ENCODE data around the gene ABCG8. TPM values are rescaled to one million over a fixed set of nuclear protein-coding genes. Genes with fewer than 3 reads are reported as not detected.

Gene ABCG8
- total and polyA plus RNA-seq, 10 of the 15 experiments (the other 5 are each of a cell fraction or from before 2014, with no cell fraction given), result not detected

- ATAC-seq (no peak), FAIRE-seq (no peak), DNase-seq (ENCODE audit: low read depth, low spot score) (no peak)
- in situ Hi-C loops (cut with MboI), result no loop called here
- Histone ChIP-seq H3K36me3 (ENCODE audit: control insufficient read depth in 2 of 2, insufficient read depth in 2 of 2, low read length in 1 of 2) (no peaks in the 10 kb centered on the region), H3K4me2 (ENCODE audit: control insufficient read depth, insufficient read depth) (no peak overlapping the region), H4K20me1 (ENCODE audit: control insufficient read depth, insufficient read depth) (no peaks in the 10 kb centered on the region), H3K79me2 (ENCODE audit: control insufficient read depth, insufficient read depth, low read length) (no peaks in the 10 kb centered on the region), H3K9ac (ENCODE audit: control insufficient read depth, insufficient read depth, low read length) (no peak overlapping the region), H3K27me3 (replicated peaks in 1 of 2; ENCODE audit: control insufficient read depth in 2 of 2, insufficient read depth in 2 of 2, low read length in 1 of 2) (peaks cover 3 to 4% of the 10 kb centered on the region in 2 experiments; a peak in 2 of 4 replicates), H3K9me3 (replicated peaks; ENCODE audit: control insufficient read depth, insufficient read depth, low read length) (no peaks in the 10 kb centered on the region), H3K4me1 (ENCODE audit: control insufficient read depth, insufficient read depth, low read length) (no peaks in the 10 kb centered on the region), H3K4me3 (no peak overlapping the region), H3K27ac (ENCODE audit: control insufficient read depth, insufficient read depth) (no peak overlapping the region), H2AFZ (ENCODE audit: control insufficient read depth, low read depth, low read length) (no peak overlapping the region)
- intact Hi-C loops (cut with micrococcal nuclease; ENCODE audit: unreplicated experiment), result no loop called here
- CTCF ChIA-PET, result no interaction called here
- RAD21 ChIA-PET (ENCODE audit: unreplicated experiment), result no interaction called here
- BruUV-seq (replicated peaks), result no TSS peak
- no peak for TF ChIP-seq E2F4 (IDR thresholded peaks at IDR 0.05; ENCODE audit: low read depth, low read length)
- no peak for TF ChIP-seq RAD51 (IDR thresholded peaks at IDR 0.05)
- no peak for TF ChIP-seq TCF12 (IDR thresholded peaks at IDR 0.05; ENCODE audit: low read depth, low read length)
- TF ChIP-seq HDGF (IDR thresholded peaks at IDR 0.05), result no peak
- no peak for TF ChIP-seq HDAC2 (IDR thresholded peaks at IDR 0.05)
- TF ChIP-seq ESRRA (IDR thresholded peaks at IDR 0.05; ENCODE audit: low read length), result no peak
- no peak for TF ChIP-seq PKNOX1 (IDR thresholded peaks at IDR 0.05)
- TF ChIP-seq SRF (IDR thresholded peaks at IDR 0.05; ENCODE audit: low read depth in 2 of 2, low read length in 2 of 2), result no peak
- TF ChIP-seq KAT2A (conservative IDR thresholded peaks at IDR 0.05; ENCODE audit: control insufficient read depth, low read depth, low read length), result no peak
- no peak for TF ChIP-seq TAF1 (IDR thresholded peaks at IDR 0.05; ENCODE audit: borderline replicate concordance, low read depth, low read length)
- no peak for TF ChIP-seq GATAD2B (conservative IDR thresholded peaks at IDR 0.05; ENCODE audit: low read depth)
- TF ChIP-seq MEF2A (IDR thresholded peaks at IDR 0.05; ENCODE audit: insufficient read depth, low read depth, low read length), result no peak
- no peak for TF ChIP-seq BHLHE40 (IDR thresholded peaks at IDR 0.05; ENCODE audit: borderline replicate concordance in 1 of 2, low read depth in 2 of 2, low read length in 1 of 2)
- TF ChIP-seq, protein P1, sequence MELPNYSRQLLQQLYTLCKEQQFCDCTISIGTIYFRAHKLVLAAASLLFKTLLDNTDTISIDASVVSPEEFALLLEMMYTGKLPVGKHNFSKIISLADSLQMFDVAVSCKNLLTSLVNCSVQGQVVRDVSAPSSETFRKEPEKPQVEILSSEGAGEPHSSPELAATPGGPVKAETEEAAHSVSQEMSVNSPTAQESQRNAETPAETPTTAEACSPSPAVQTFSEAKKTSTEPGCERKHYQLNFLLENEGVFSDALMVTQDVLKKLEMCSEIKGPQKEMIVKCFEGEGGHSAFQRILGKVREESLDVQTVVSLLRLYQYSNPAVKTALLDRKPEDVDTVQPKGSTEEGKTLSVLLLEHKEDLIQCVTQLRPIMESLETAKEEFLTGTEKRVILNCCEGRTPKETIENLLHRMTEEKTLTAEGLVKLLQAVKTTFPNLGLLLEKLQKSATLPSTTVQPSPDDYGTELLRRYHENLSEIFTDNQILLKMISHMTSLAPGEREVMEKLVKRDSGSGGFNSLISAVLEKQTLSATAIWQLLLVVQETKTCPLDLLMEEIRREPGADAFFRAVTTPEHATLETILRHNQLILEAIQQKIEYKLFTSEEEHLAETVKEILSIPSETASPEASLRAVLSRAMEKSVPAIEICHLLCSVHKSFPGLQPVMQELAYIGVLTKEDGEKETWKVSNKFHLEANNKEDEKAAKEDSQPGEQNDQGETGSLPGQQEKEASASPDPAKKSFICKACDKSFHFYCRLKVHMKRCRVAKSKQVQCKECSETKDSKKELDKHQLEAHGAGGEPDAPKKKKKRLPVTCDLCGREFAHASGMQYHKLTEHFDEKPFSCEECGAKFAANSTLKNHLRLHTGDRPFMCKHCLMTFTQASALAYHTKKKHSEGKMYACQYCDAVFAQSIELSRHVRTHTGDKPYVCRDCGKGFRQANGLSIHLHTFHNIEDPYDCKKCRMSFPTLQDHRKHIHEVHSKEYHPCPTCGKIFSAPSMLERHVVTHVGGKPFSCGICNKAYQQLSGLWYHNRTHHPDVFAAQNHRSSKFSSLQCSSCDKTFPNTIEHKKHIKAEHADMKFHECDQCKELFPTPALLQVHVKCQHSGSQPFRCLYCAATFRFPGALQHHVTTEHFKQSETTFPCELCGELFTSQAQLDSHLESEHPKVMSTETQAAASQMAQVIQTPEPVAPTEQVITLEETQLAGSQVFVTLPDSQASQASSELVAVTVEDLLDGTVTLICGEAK (IDR thresholded peaks at IDR 0.05; ENCODE audit: borderline replicate concordance), result no peak
- POLR2A ChIA-PET, result interaction anchor here (0.5 kb wide), 1 partner anchor 449 kb away, joined by 3 read pairs; no protein-coding TSS in a partner anchor
- SMC1A ChIA-PET (ENCODE audit: uncharacterized antibody, unreplicated experiment), result no interaction called here
- 4% methylated on average over 1 of the region's 1 CpG for WGBS (ENCODE audit: insufficient coverage, insufficient replicate concordance, low lambda C conversion rate, missing lambda C conversion rate)
Measured at GRCh38 chr2:43845181-43845580, 6.4 kb downstream of the ABCG8 start.
